Breast epithelium (tissue), 3 donors: ENCODE results near the gene HOXD1.

ENCODE experiments used
- CTCF ChIP-seq, 3 donors: fragments of 450-650 bp; IDR thresholded peaks; one replicate each; pipeline ENCODE4 v1.5.1; 2016 to 2017; ENCODE audit warnings: antibody characterized with exemption in 3 of 3, mild to moderate bottlenecking in 3 of 3, moderate library complexity in 3 of 3
- POLR2A ChIP-seq: fragments of 450-650 bp; IDR thresholded peaks from one replicate; pipeline ENCODE4 v1.6.1; 2016; ENCODE audit warnings: antibody characterized with exemption, mild to moderate bottlenecking, moderate library complexity
- POLR2AphosphoS5 ChIP-seq, 3 donors: sonication (generic); formaldehyde crosslinking; IDR thresholded peaks; one replicate each; pipeline ENCODE4 v1.6.1; 2017; ENCODE audit warnings: antibody characterized with exemption in 3 of 3

- TF ChIP-seq POLR2A (no peak), CTCF (IDR thresholded peaks at IDR 0.05) (no peak), POLR2AphosphoS5 (IDR thresholded peaks at IDR 0.05) (no peak)
These were observed 35.9 kb upstream of the HOXD1 start for GRCh38 chr2:176152350-176153181.
